Heart left ventricle (tissue), 13 donors: ENCODE results near the gene HOTAIR.

Experiments
- CTCF ChIP-seq, 12 donors: fragments of 200-600 bp; sonication (generic) in 4 of 12; IDR thresholded peaks; one replicate each; pipeline versions ENCODE4 v1.5.0 to v1.8.0; 2018 to 2022; ENCODE audit warnings: antibody characterized with exemption in 12 of 12, mild to moderate bottlenecking in 5 of 12
- POLR2A ChIP-seq, 2 donors: fragments of 450-650 bp; IDR thresholded peaks; one replicate each; pipeline ENCODE4 v1.6.1; 2017; ENCODE audit warnings: antibody characterized with exemption in 2 of 2, mild to moderate bottlenecking in 2 of 2, moderate library complexity in 2 of 2
- donor health status: ischemic (EF 13 %, LVEDD 7.1; RV severe dilation, severe dysfunction).
- donor health status: DM: no; HTN: yes; CAD: no.
- donor health status: DM: no; HTN: no; CAD: no.
- donor health status: ischemic (EF 25% LVEDD 6.9; RV normal size, moderate dysfunction).
- donor health status: ischemic (EF 25% LVEDD 5.7; RV mildly dilated, moderate dysfunction).
- donor health status: ischemic (EF 35%, LVEDD 5.7; RV mildly dilated, moderate dysfunction).
- donor health status: nonischemic (EF 11% LVEDD 7.7; RV severe dilation, severe dysfunction).
- donor health status: DM: yes; HTN: yes; CAD: no.
- donor health status: PGD.
- donor health status: ischemic (EF 29% LVEDD 5.4; RV normal size, mild dysfunction).
- donor health status: nonischemic (EF 23%, LVEDD 6.1; RV moderate dilation, normal function).

GRCh38 chr12:54010053-54010971 is 35.6 kb upstream of the HOTAIR start:
- TF ChIP-seq CTCF (IDR thresholded peaks at IDR 0.05): no peak
- TF ChIP-seq POLR2A (IDR thresholded peaks at IDR 0.05): no peak
